DMS79 (cell line): ENCODE measurements around the gene LIN7A.

Experiments used
- DNase-seq: peaks from one replicate; lab custom pipeline; 2025; lab: John Stamatoyannopoulos, UW

Gene LIN7A, protein sequence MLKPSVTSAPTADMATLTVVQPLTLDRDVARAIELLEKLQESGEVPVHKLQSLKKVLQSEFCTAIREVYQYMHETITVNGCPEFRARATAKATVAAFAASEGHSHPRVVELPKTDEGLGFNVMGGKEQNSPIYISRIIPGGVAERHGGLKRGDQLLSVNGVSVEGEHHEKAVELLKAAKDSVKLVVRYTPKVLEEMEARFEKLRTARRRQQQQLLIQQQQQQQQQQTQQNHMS

GRCh38 chr12:80937391-80938238 lies at the start of gene LIN7A:
TSS of gene LIN7A (minus strand) at chr12:80937934. CDS start at chr12:80937722, 212 bp downstream.
- peak; percentile 35 for DNase-seq

DNA sequence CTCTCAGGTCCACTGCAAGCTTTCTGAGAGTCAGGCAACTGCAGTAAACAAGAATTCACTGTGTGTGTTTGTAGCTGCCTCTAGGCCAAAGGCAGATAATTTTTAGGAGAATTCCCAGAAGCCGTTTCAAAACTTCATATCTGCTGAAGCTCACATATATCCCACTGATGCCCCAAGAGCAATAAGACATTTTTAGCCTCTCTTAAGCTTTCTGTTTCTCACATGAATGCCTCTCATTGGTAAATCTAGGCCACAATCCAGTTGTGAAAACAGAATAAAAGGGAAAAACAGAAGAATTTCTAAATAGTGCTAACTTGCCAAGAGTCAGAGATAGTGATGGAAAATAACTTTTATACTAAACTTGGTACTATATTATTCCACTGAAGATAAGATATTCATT lies 48.5 kb upstream of the LIN7A start:
- DNase-seq, result no peak

- DNase-seq, result no peak
Observed at GRCh38 chr12:80979816-80980215, 42.1 kb upstream of the LIN7A start.

DNA sequence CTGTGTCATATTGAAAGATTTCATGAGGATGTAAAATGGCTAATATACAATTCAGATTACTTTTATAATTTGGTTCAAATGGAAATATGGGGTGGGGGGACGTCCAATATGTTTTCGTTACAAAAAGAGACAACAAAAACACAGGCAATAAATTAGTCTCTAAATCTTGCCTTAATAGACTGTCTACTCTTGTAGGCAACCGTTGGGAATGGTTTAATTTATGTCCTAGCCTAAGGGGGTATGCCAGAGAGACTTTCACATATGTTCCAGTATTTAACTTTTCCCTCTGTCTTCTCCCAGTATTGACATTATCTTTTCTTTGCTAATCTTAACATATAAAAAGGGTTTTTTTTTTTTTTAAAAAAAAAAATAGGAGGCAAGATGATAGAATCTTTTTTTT lies 41.5 kb upstream of the LIN7A start:
- no peak for DNase-seq

- no peak for DNase-seq
Observed at GRCh38 chr12:80977346-80977745, 39.6 kb upstream of the LIN7A start.

DNA sequence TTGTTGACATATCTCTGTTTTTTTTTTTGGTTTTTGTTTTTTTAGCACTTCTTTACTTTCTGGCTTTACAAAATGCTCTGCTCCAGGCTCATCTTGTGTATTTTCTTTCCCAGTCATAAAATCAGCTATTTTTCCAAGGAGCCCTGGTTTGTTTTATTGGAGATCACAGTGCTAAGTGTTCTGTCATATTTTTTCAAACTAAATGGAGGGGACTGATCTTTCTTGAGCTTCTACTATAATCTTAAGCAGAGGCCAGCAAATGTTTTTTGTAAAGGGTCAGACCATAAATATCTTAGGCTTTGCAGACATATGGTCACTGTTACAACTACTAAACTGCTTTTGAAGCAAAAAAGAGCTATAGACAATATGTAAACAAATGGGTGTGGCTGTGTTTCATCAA lies 30.6 kb upstream of the LIN7A start:
- no peak for DNase-seq

- DNase-seq, result no peak
Observed at GRCh38 chr12:80967565-80967964, 29.8 kb upstream of the LIN7A start.

DNA sequence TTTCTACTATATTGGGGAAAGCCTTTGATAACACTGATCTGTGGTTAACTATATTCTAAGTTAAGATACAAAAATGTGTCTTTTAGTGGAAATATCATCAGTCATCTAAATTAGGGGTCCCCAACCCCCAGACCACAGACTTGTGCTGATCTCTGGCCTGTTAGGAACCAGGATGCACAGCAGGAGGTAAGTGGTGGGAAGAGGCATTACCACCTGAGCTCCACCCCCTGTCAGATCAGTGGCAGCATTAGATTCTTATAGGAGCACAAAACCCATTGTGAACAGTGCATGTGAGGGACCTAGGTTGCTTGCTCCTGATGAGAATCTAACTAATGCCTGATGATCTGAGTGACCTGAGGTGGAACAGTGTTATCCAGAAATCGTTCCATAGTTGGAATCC lies 28.3 kb upstream of the LIN7A start:
- DNase-seq, result no peak

GRCh38 chr12:80958162-80958561 lies 20.4 kb upstream of the LIN7A start:
- no peak for DNase-seq

- DNase-seq, result no peak
Observed at GRCh38 chr12:80954857-80955520, 17.3 kb upstream of the LIN7A start.

- DNase-seq, result no peak
Observed at GRCh38 chr12:80952443-80952842, 14.7 kb upstream of the LIN7A start.

- DNase-seq, result no peak
Observed at GRCh38 chr12:80946591-80946990, 8.9 kb upstream of the LIN7A start.

- DNase-seq, result no peak
Observed at GRCh38 chr12:80943338-80943737, 5.6 kb upstream of the LIN7A start.

DNA sequence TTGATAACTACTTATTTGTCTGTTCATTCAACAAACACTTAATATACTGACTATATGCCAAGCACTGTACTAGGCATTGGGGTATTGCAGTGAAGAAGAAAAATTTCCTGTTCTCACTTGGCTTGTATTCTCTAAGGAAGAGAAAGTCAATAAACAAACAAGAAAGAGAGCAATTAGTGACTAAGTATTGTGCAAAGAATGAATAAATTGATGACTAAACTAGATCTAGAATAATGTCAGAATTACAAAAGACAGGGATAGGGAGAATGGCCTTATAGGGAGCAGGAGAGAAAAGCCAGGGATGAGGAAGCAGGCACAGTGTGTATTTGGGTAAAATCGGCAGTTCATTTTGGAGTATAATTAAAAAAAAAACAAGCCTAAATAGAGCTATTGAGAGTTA lies 4.2 kb upstream of the LIN7A start:
- DNase-seq, result no peak

- DNase-seq, result no peak
Observed at GRCh38 chr12:80939231-80939950, 1.7 kb upstream of the LIN7A start.

GRCh38 chr12:80938397-80938796 lies 663 bp upstream of the LIN7A start:
- DNase-seq, result no peak

DNA sequence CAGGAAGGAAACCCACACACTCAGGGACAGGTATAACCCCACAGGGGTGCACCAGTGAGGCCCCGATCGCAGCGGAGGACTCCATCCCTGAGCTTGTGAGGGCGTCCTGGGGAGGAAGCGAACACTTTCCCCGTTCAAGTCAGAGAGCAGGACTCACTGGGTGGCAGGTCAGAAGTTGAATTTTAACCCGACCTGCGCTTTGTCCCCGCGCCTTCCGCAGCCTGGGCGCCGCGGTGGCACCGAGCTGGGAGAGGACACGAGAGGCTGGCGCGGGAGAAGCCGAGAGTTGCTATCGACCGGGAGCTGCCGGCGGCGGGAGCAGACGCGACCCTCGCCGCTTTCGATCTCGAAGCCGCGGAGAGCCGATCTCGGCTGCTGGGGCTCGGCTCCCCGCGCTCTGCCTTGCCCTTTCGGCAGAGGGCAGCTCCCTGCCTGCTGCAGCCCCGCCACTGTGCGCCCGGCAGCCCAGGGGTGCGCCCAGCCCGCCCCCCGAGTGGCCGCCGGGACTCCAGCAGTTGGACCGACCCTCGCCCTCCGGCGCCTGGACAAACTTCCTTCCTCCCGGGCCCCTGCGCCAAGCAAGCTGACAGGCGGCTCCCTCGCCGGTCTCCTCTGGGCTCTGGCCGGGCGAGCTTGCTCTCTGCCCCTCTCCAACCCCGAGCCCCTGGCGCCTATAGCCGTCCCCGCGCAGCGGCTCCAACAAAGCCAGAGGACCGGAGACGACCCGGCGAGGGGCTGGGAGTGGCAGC lies 918 bp downstream of the LIN7A start:
- peak; percentile 27 for DNase-seq

- DNase-seq, result peak; percentile 54
Observed at GRCh38 chr12:80936353-80936641, 1.4 kb downstream of the LIN7A start.

DNA sequence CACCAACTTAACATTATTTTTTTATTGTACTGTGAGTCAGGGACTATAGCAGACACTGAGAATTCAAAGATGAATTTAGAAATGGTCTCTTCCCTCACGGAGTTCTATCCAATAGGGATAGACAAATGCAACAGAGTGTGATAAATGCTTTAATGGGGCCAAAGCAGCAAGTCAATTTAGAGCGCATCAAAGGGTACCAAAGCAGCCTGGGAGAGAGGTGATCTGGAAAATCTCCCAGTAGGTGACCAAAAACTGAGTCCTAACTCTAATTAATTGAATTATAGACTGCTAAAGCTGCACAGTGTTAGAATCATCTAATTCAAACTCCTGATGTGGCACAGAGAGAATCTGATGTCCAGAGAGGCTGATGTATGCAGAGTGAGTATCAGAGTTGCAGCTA lies 2.6 kb downstream of the LIN7A start:
- DNase-seq, result no peak

DNA sequence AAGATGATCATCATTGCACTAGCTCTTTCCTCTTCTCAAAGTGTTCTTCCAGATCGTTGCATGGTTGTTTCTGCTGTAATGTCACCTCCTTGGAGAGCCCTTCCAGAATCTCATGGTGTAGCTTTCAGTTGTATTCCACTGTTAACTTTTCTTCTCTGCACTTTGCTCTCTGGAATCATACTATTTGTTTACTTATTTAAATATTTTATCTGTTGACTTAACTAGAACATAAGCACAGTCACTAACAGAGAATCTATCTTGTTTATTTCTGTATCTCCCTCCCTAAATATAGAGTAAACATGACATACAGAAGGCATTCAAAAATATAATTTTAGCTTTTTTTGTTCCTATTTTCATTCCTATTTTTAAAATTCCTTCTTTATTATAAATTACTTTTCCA lies 11.8 kb downstream of the LIN7A start:
- no peak for DNase-seq

- DNase-seq, result no peak
Observed at GRCh38 chr12:80925237-80925636, 12.5 kb downstream of the LIN7A start.

- no peak for DNase-seq
Observed at GRCh38 chr12:80924437-80924836, 13.3 kb downstream of the LIN7A start.
